NCI-H345 treated with DMSO at 0.1 percent for 48 hours (cell line): ENCODE measurements around the gene INF2.

Experiments
- DNase-seq: peaks from one replicate; lab custom pipeline; 2025; ENCODE audit not compliant: unreplicated experiment; lab: John Stamatoyannopoulos, UW

INF2 gene

DNA sequence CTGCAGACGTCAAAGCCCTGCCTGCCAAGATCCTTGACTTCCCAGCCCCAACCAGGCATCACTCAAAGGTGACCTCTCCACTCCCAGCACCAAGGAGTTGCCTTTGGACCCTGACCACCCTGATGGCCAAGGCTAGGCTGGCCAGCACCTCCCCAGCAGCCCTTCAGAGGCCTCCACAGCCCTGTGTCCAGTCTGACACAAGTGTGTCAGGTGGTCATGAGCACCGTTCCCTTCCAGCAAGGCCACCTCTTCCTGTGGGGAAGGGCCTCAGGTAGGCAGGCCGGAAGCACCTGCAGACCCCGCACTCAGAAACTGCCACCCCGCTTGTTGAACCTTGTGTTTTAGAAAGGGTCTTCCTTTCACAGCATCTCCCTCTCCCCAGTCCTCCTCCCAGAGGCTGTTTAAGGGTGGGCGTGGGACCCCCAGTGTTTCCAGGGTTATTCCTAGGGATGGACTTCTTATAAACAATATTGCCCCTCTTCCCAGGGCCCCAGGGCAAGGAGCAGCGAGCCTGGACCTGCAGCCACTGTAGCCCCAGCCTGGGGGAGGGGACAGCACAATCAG, 13.2 kb upstream of the INF2 start:
- no peak for DNase-seq

- no peak for DNase-seq
Observed at GRCh38 chr14:104676694-104677511, 12.5 kb upstream of the INF2 start.

- DNase-seq, result no peak
Observed at GRCh38 chr14:104677512-104678332, 11.7 kb upstream of the INF2 start.

DNA sequence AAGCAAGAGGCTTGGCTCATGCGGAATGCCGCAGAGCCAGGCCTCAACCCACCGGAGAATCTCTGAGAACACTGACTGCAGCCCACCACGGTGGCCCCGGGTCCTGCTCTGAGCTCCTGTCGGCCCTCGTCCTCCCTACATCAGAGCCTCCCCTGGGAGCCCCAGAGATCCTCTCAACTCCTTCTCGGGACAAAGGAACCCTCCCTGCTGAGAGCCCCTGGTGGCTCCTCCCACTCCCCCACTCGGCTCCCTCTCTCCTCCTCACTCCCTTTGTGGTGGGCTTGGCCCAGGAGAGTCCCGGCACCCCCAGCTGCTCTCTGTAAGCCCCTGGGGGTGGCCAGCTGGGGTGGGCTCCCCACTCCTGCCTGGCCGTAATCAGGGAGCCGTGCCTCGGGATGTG, 11.1 kb upstream of the INF2 start:
- DNase-seq, result no peak

DNA sequence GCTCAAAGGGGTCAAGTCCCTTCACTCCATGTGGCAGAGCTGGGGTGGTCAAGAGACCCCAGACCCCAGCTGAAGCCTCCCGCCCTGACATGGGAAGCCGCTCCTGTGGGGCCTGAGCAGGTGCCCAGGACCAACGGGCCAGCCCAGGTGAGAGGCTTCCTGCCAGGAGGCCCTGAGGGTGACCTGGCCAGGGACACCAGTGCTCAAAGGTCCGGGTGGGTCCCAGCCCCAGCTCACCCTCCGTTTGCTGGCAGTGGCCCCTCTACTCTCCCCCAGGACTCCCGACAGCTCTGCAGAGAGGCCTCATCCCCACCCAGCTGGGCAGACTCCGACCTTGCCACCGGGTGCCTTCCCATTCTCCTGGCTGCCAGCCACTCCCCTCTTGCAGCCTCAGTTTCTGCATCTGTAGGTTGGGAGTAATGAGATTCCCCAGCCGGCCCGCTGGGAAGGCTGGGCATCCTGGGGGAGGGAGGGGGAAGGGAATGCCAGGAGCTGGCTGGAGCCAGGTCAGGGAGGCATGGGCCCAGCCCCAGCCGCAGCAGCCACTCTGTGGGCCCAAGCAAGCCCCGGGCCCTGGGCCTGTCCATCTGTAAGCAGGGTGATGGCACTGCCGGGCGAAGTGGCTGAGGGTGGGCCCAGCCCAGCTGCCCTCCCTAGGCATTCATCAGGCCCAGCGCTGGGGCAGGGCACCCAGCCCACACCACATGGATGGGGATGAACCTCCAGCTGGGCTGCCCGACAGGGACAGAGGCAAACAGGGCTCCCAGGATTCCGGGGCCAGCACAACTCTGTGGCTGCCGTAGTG, 10.3 kb upstream of the INF2 start:
- no peak for DNase-seq

GRCh38 chr14:104680056-104680805, 9.2 kb upstream of the INF2 start:
- DNase-seq, result no peak

DNA sequence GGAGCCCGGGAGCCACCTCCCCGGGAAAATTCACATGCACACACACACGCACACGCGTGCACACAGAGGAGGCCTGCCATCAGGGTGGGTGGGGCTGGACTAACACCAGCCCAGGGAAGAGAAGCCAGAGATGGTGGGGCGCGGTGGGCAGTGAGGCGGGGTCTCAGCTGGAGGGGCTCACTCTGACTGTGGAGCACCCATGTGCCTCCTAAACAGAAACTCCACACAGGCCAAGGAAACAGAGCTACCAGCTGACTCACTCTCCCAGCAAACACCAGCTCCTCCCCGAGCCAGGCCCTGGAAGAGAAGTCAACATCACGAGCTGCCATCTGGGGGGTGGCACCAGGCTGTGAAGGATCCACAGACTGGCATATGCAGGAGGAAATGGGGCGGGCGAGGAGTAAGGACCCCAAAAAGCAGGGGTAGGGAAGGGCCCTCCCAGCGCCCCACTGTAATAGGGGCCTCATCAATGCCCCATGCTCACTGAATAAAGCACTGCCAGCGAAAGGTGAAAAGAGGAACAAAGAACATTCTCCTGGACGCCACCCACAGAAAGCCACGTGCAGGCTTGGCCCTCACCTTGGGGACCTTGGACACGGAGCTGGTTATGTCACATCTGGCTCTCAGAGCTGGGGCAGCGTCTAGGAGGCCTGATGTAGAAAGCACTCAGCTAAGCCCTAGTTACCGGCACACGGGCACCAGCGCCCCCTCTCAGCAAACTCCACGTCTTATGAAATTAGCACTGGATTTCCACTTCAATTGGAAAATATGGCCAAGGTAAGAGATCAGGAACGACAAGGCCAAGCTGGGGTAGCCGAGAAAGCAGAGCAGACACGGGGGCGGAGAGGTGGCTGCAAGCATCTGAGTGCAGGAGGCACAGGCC, 8.4 kb upstream of the INF2 start:
- no peak for DNase-seq

DNA sequence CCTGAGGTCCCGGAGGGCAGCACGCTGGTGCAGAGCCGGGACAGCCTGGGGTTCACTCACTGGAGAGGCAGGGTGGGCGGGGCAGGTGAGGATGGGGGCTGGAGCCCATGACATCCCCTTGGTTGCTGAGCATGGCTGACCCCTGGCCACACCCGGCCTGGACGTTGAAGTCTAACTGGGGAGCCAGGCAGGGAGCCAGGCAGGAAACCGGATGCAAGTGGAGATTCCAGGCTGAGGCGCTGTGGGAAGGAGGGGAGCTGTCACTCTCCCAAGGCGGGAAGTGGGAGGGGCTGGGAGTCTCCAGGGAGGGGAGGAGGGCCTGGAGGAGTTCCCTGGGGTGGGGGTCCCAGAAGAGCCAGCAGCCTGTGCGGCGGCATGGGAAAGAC, 7.7 kb upstream of the INF2 start:
- DNase-seq, result no peak

DNA sequence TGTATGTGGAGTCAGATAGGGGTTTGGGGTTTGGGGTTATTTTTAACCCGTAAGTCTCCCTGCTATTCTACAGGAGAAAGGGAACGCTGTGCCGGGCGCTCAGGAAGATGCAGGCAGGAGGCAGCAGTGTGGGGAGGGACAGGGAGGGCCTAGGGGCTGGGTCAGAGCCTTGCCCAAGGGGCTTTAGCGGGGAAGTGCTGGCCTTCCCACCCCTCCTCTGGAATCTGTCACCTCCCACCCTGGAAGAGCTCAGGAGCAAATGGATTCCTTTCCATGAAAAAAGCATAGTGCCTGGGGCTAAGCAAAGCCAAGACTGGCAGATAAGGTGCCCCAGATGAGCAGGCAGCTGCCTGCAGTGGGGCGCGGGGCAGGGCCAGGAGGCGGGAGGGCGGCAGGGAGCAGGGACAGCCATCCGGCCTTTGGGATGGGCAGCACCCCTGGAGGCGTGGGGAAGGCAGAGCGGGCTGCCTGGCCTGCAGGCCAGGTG, 7.3 kb upstream of the INF2 start:
- DNase-seq, result no peak

DNA sequence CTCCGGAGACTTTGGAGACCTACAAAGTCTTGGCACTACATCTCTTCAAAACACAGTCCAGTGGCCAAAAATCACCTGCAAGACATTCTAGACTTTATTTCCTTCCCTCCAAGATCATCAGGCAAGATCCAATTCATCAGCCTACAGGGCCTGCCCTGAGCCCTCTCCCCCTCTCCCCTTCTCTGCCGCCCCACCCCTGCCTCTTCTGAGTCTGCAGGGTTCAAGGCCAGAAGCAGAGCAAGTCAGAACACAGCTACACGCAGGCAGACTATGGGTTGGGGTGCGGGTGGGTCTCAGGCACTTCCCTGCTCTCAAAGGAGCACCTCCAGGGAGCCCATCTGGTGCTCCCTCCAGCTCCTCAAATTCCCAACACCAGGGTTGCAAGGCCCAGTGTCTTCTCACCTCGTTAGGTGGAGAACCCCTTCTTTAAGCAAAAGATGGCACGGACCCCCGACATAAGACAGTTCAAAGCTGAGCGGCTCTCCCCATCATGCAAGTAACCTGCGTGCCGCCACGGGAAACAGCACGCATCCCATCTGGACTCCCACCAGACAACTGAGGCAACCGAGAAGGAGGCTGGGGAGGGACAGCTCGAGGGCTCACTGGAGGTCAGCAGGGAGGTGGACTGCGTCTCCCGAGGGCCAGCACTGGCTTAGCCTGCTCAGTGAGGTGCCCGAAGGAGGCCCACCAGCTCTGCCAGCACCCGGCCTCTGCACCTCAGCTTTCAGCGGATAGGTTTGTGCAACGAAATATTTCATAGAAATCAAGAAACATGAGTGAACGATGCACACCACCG, 5.6 kb upstream of the INF2 start:
- DNase-seq, result no peak

DNA sequence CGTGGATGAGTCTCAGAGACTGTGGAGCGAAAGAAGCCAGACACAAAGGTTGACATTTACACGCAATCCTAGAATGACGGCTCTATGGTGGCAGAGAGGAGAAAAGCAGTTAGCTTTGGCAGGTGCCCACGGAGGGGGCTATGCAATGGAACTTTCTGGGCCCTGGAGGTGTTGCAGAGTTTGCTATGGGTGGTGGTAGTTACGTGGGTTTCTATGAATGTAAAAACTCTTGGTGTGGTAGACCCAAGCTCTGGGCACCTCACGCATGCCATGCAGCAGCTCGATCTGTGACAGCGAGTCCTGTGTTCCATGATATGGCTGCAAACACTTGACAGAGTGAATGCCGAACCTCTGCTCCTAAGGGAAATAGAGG, 5.0 kb upstream of the INF2 start:
- no peak for DNase-seq

GRCh38 chr14:104685216-104685997, 4.0 kb upstream of the INF2 start:
- no peak for DNase-seq

DNA sequence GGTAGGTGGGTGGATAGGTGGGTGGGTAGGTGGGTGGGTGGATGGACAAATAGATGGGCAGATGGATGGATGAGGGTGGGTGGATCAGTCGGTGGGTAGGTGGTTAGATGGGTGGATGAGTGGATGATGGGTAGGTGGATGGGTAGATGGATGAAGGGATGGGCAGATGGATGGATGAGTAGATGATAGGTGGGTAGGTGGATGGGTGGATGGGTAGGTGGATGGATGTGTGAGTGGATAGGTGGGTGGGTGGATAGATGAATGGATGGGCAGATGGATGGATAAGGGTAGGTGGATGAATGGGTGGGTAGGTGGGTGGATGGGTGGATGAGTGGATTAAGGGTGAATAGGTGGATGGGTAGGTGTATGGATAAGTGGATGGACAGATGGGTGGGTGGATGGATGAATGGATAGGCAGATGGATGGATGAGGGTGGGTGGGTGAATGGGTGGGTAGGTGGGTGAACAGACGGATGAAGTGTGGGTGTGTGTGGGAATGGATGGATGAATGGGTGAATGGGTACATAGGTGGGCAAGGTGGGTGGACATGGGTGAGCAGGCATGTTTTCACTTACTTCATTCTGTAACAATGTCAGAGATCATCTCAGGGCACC, 3.3 kb upstream of the INF2 start:
- no peak for DNase-seq

DNA sequence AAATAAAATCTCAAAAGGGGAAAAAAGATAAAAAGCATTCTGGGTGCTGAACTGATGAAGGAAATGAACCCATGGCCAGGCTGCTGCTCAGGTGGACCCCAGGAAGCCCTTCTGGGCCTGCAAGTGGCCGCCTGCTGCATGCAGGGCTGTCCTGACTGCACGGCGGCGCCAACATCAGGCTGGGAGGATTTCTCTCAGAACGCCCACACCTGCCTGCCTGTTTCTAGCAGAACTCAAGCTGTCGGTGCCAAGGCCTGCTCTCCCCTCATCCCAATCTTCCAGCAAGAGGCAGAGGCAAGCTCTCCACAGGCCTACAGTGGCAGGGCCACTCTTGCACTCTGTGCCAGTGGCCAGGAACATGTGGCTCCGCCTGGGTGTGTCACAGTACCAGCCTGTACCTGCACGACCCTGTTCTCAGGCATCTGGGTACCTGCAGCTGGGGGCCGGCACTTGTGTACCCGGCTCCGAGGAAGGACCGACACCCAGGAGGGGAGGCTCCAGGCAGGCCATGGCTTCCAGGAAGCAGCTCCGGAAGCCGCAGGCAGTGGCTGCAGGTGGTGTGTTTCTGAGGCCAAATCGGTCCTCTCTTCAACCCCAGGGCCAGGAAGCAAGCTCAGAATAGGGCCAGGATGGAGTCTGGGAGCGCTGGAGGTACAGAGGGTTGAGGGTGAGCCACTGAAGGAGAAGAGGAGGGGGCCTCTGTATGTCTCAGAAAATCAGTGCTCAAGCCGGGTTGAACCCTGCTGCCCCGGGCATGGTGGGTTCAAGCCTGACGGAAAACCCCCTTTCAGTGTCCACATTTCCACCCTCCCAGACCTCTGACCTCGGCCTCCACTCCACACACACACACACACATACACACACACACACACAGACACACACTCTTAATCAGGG, 2.5 kb upstream of the INF2 start:
- DNase-seq, result no peak

- no peak for DNase-seq
Observed at GRCh38 chr14:104687601-104688504, 1.6 kb upstream of the INF2 start.
